NCI-H2029 treated with DMSO at 0.1 percent for 48 hours (cell line): ENCODE results near the gene CDT1.

Source experiments
- DNase-seq: peaks from one replicate; lab custom pipeline; 2025; lab: John Stamatoyannopoulos, UW

The CDT1 gene

DNA sequence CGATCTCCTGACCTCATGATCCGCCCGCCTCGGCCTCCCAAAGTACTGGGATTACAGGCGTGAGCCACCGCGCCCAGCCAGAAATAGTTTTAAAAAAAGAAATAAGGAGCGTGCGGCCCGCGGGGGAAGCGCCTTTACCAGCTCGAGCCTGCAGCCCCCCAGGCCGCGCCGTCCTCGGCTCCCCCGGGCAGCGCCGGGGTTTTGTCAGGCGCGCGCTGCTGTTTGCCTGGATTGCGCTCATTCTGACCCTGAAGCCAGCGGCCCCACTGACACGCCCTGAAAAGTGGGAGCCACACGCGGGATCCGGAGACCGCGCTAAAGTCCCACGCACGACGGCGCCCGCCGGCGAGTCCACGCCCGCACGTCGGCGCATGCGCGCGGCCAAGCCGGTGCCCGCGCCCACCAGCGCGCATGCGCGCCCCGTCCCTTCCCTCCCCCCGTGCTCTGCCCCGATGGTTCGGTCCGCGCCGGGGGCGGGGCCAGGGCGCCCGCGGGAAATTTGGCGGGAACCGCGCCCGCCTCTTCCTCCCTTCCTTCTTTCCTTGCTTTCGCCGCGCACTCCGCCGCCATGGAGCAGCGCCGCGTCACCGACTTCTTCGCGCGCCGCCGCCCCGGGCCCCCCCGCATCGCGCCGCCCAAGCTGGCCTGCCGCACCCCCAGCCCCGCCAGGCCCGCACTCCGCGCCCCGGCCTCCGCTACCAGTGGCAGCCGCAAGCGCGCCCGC is at the start of gene CDT1:
Gene CDT1 (plus strand): TSS at position 526 of the 724 bp plus-strand sequence. CDS start 43 bp downstream, at position 569.
- no peak for DNase-seq

DNA sequence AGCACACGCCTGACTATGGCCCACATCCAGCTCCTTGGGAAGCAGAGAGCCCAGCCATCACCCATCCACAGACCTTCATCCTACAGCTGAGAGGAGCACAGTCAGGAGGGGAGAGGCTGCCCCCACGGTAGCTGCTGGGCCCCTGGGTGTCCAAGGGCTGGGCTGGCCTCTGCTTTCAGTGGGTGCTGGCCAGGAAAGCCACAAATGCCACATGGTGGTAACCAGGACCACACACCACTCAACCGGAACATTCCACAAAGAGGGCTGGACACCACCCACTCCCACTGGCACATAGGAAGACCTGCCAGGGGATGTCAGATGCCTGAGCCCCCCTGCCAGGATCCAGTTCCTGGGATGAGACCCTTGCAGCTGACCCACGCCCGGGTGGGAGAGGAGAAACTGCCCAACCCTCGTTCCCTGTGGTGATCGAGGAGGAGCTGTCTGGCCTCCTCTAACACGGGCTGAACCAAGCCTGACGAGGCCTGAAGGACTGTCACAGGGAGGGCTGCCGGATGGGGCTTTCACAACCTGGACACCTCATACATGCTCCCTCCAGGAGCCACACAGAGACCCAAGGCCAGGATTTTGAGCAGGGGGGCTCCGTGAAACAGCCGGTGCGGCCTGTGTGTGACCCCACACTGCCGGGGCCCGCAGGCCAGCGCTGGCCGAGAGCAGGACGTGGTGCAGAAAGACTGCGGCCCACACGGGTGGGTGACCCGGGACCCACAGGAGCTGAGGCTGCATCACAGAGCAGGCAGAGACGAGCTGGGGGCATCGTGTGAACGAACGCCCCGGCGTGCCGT is 49.3 kb upstream of the CDT1 start:
- DNase-seq: no peak

DNA sequence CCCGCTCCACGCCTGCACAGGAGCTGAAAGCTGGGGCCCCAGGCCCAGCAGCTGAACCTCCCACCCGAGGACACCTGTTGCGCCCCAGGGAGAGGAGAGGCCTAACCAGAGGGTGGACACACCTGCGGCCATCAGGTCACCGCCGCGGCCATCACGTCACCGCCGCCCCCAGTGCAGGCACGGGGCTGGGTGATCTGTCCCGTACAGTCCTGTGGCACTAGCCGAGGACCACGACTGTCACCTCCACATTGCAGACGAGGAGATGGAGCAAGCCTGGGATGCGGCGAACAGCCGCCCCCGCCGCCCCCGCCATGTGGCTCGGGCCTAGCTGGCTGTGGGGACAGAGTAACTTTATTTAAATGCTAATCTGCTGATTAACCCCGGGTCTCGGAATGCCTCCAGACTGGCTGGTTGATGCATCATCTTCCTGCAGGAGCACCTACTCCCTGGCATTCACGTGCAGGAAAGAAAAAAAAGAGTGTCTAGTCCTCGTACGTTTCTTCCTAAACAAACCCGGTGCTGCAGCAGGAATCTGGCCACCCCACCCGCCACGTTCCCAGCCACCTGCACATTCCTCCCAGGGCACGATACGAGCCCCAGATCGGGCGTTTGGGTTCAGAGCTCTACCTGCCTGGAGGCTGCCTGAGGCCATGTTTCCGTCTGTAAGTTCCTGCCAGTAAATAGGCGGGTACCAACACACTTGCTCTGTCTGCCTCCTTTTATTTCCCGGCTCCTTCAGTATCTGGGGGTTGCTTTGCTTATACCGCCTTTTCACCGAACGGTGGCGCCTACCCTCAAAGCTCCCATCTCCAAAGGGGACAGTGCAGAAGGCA is 48.5 kb upstream of the CDT1 start:
- DNase-seq: no peak

DNA sequence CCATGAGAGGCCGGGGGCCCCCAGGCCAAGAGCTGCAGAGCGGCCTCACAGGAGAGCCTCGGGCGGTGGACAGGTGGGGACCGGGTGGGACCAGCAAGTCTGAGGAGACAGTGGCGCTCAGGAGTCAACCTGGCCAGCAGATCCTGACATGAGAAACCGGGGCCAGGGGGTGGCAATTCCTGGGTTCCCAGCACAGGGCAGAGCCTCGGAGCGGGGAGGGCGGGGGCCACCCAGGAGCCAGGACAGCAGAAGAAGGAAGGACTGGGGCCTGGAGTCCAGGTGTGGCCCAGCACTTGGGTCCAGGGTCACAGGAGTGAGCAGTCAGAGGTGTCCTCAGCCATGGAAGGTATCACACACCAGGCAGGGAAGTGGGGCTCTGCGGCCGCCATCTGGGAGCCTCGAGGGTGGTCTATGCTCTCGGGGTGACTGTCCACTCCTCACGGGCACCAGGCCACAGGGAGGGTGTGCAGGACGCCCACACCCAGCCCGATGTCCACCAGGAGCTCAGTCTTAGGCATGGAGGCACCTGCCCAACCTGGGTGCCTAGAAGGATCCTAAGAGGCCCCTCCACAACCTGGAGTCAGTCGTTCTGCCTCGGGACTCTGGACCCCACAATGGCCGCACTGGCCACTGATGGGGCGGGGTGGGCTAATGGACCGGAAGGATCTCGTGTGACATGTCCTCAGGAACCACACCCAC is 47.7 kb upstream of the CDT1 start:
- DNase-seq: no peak

DNA sequence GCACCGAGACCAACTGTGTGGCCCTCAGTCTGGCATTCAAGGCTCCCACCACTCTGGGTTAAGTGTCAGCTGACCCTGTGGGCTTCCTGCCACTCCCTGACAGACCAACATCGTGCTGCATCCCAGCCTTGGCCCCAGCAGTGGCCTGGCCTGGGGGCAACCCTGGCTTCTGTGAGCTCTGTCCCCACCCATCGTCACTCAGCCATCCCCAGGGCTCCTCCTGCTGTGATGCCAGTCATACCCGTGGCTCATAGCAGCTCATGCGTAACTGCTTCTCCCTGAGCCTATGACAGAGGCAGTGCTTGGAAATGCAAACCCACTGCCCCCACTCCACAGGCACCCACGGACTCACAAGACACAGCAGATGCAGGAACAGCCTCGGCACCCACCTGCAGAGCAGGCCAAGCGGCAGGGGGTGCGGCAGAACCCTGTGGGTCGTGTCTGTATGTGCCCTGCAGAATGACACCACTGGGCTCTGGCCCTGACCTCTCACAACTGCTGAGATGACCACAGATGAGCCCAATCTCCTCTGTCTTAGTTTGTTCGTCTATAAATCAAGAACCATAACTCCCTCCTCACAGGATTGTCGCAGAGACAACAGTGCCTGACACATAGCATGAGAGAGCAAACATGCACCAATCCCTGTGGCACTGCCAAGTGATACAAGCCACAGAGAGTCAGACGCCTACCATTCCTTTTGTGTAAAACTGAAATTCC is 45.2 kb upstream of the CDT1 start:
- no peak for DNase-seq

DNA sequence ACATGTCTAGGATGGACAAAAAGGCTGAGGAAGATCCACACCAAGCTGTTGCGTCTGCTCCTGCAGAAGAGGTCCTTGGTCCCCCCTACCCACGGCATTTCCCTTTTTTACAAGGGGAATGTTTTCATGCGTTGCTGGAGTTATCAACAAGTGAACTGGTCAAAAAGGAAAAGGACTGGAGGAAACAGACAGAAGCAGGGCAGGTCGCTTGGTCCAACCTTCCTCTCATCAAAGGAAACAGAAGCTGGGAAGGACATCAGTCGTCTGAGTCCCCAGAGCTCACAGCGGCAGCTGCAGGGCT is 44.7 kb upstream of the CDT1 start:
- no peak for DNase-seq

DNA sequence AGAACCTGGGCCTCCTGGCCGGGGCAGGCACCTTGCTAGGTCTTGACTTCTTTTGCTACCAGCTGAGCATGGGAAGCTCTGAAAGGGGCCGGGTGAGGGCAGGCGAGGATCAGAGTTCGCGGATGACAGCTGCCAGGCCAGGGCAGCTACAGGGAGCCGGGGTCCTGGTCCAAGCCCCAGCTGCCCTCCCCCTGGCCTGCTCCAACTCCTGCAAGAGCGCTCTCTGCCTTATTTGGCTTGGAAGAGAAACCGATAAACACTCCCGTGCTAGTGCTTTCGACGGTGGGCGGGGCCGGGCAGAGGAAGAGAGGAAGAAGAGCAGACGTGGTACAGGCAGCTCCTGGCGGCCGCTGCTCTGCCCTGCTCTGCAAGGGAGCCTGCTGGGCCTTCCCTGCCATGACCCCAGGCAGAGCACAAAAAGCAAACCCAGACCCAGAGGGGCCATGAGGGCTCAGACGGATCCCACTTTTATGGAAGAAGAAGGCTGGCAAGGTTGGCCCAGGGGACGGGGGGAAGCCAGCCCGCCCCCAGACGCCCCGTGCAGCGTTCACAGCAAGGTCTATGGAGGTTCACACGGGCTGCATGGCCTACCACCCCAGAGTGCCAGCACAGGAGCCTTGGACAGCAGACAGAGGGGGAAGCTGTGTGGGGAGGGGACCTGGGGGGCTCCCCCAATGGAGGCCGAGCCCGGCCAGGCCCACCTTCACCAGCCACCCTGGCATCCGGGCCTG is 44.2 kb upstream of the CDT1 start:
- DNase-seq: no peak

DNA sequence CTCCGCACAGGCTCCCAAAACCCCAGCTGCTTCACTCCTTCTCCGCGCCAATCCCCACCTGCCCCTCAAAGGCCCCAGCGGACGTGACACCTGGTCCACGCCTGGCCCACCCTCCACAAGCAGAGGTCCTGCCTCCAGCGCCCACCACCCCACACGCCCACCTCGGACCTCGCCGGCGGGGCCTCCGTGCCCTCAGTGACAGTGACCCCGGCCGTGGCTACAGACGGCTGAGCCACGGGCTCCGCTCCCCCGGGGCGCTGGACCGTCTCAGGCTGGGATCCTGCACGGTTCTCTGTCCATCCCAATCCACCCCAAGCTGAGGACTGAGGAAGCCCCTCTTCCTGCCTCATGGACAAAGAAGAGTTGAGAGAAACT is 43.6 kb upstream of the CDT1 start:
- DNase-seq: no peak

DNA sequence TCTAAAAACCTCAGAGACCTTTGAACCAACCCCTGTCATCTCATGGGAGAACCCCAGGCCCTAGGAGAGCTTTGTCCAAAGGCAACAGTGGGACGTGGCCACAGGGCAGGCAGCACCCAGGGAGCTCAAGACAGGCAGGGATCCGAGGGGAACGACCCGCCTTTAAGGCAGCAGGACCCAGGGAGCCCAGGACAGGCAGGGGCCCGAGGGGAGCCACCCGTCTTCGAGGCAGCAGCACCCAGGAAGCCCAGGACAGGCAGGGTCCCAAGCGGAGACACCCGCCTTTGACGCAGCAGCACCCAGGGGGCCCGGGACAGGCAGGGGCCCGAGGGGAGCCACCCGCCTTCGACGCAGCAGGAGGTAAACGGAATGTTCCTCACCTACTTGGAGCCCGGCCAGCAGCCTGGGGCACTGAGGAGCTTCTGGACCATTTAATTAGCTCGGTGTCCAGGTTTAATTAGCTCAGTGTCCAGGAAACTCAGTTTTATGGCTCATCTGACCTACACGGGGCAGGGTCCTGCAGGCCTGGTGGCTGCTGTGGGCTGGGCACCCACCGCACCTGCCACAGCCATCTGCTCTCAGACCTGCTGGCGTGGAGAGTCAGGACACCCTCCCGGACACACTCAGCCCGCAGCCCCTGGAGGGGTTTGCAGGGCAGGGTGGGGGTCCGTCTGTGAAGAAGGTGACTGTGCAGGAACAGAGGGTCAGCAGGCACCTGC is 43.0 kb upstream of the CDT1 start:
- no peak for DNase-seq

DNA sequence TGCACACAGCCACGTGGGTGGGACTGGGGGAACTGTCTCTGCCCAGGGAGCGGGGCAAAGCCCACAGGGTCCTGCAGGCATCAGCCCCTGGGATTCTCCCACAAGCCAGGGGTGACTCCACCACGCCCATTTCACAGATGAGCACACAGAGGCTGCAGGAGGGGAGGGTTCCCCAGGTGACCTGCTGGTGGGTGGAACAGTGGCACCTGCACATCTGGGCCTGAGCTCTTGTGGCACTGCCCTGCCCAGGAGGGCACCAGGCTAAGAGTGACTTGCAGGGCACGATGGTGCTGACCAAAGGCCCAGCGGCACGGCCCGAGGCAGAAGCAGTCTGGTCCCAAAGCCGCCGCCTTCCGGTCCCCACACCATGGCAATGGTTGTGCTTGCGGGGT is 42.5 kb upstream of the CDT1 start:
- DNase-seq: no peak

DNA sequence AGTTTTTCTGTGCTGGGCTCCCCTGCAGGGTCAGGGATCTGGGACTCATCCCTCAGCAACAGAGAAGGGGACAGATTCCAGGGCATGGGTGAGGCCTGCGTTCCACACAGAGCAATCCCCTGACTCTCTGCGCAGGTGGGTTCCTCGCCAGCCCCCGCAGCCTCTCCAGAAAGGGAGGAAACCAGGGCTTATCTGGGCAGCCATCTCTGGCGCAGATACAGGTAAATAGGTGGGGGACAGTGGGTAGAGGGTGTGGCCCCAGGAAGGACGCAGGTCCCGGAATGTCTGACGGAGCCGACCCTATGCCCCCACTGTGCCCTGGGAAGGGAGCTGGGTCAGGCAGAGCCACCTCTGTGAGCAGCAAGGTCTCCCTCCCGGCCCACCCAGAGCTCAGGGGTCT is 41.8 kb upstream of the CDT1 start:
- DNase-seq: no peak

DNA sequence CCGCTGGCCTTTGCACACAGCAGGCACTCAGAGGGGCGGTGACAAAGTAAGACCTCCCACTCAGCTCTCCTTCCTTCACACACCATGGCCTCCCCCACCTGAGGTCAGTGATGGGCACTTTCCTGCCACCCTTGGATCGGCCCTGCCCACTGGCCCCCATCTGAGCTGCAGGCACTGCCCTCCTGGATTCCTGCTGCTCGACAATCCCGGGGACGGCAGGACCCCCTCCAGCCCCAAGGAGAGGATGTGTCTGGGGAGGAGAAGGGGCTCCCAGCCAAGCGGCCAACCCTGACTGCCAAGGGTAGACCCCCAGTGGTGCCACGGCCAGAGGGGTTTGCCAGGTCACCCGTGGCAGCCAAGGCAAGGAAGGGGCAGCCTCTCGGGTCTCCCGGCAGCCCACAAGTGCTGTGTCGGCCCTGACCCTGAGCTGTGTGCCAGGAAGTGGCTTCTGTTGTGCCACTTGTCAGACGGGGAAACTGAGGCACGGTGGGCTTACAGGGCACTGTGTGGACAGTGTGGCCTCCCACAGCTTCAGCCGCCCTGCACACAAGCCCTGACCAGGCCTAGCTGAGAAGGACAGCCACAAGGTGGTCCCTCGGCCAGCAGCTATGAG is 41.2 kb upstream of the CDT1 start:
- DNase-seq: no peak

DNA sequence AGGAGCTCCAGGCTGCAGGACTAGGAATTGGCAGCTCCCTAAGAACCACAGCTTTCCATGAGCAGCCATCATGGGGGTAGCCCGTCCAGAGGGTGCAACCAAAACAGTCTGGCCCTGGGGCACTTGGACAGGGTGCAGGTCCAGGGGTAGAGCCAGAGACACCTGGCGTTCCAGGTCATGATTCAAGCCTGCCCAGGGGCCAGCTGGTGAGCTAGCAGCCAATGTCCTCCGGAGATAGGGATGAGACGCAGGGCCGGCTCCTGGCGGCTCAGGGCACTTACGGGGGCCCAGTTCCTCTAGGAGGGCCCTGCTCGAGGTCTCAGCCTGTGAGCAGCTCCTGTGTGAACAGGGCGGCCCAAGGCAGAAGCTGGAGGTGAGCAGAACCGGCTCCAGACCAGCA is 40.6 kb upstream of the CDT1 start:
- no peak for DNase-seq

DNA sequence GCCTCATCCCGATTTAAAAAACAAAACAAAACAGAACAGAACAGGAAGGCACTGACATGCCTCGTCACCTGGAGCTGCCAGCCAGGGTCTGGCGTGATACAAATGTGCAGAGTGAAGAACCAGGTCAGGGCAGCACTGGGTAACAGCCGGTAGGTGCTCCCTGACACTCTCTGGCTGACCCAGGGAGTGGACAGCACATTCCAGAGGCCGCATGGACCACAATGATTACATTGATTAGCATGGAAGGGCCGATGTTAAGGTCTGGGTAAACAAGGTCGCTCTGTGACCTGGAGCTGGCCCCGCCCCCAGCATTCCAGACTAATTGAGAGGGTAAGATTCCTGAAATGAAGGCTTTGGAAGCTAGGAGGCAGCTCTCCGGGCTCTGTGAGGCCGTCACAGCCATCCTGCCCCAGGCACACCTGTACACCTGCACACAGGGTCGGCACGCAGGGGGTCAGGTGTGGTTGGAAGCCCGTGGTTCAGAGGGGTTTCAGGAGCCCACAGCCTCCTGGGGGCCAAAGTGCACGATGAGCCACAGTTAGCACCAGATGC is 40.0 kb upstream of the CDT1 start:
- DNase-seq: no peak

DNA sequence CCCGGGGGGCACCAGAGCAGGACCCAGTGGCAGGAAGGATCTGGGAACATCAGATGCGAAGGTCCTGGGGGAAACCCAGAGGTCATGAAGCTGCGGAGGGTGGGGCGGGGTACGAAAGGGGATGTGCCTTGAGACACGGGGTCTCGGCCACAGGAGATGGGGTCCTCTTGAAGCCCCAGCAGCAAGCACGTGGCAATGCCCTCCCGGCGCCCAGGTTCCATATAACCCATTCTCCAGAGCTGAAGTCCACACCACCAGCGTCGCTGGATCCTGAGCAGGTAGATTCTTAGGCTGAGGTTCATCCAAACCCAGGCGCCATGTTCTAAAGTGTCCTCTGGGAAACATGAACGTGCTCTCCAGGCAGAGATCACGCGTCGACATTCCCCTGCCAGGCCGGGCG is 39.5 kb upstream of the CDT1 start:
- DNase-seq: no peak

DNA sequence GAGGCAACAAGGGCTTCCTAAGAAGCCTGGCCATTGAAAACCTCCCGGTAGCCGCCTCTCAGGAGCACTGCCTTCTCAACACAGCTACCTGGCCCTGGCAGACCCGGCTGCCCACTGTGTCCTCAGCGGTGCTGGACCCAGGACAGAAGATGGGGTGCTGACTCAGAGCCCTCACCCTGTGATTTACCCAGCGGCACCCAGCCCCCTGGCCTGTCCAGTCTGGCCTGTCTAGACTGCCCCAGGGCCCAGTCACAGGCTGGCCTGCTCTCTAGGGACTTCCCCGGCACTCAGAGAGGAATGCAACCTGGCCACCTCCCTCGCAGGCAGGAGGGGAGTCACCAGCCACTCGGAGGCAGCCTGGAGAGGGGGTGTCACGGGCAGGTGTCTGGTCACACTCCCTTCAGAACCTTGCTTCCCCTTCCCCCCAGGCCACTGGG is 38.7 kb upstream of the CDT1 start:
- DNase-seq: no peak

DNA sequence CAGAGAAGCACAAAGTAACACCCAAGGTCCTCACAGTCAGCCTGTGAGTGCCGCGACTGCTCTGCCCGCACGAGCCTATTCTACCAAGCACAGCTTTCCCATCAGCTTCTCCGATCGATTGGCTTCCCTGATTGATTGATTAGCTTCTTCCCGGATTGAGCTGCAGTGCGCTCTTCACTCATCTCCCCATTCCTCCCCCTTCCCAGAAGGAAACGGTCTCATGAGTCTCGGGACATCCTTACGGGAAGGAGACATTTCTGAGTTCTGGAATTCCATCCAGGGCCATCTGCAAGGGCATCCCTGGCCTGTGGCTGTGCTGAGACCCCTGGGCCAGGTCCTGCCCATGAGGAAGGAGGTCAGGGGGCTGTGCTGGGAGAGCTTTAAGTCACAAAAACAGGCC is 36.6 kb upstream of the CDT1 start:
- no peak for DNase-seq

DNA sequence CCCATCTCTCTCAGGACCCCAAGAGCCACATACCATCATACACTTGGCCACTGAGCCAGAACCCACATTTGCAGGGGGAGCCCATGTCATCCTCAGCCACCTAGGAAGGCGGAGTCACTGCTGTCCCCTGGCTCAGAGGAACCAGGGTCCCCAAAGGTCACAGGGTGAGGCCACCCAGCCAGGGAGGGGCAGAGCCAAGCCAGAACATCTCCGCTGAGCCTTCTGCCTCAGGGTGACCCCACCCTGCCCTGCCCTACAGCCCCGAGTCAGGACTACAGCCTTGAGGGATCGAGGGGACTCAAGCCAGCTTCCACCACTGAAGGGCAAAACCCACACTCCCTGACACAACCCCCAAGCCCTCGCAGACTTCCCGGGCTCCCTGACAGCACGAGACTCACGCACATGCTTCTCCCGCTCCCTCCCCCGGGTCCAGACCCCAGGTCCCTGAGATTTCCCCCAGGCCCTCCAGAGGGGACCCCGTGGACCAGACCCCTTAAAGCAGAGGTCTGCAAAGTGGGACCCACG is 36.0 kb upstream of the CDT1 start:
- DNase-seq: no peak

DNA sequence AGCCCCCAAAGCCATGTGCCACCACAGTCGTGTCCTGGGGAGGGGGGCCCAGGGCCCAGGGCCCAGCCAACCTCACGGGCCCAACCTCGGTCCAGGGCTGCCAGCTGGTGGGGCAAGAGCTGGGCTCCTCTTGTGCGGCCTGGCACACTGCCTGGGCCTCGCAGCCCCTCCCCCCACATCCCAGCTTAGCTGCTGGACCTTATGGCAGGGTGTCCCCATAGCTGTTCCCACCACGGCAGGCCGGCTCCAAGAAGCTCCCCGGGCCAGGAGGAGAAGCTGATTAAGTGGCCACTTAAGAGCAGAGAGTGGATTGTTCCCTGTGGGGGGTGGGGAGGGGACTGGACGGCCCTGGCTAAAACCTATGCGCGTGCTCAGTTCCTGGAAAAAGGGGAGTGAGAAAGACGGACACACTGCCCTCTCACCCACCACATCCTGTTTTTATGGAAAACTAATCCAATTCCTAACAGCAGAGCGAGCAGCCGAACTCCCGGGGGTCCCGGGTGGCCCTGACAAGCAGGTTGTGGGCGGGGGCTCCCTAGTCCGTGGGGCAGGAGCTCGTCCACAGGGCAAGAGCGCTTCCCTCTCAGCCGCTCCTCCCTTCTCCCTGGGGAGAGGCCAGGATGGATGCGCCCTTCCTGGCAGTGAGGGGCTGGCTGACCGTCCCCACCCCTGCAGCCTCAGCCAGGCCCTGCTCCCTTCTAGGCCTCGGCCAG is 35.4 kb upstream of the CDT1 start:
- DNase-seq: no peak
